ENCODE measurements around the gene RAI1.
"Not testable (repeated sequence)": the region's sequence is repeated elsewhere in the genome, so short reads cannot be mapped to it uniquely, and the experiment has no call there.

RAI1 gene

GRCh38 chr17:17663160-17664063, 17.8 kb upstream of the RAI1 start:
- DNase-seq = no peak

- DNase-seq = no peak
Observed at GRCh38 chr17:17664064-17664452, 17.2 kb upstream of the RAI1 start.

- no peak for DNase-seq
Observed at GRCh38 chr17:17665255-17665654, 16.0 kb upstream of the RAI1 start.

GRCh38 chr17:17666111-17666714, 15.0 kb upstream of the RAI1 start:
- DNase-seq = no peak

DNA sequence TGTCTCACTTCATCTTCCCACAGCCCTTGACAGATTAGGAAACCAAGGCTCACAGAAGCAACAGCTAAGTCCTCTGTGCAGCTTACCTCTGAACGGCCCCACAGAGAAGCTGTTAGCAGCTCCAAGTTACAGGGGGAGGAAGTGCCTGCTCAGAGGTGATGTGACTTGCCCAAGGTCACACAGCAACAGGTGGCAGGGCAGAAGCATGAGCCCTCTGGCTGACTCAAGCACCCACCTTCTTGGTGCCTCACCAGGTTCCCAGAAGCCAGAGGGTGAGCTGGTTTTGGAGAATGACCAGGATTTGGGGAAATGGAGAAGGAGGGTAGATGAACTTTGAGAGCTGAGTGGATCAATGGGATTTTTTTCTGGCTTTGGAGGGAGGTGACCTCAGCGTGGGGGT, 14.0 kb upstream of the RAI1 start:
- DNase-seq = no peak

DNA sequence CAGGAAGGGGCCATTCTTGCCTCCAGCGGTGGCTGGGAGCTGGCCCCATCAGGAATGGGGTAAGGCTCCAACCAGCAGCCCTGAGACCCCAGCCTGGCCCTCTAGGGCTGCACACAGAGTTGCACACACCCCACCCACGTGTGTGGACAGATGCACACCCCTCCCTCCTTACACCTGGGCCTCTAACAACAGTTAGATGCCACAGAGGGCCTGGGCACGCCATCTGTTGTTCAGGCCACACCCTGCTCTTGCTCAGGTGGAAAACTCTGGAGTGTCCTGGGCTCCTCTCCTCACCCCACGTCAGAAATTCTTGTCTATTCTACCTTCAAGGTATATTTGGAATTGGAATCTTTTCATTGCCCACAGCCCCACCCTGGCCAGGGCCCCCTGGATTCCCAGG, 13.3 kb upstream of the RAI1 start:
- DNase-seq = no peak

DNA sequence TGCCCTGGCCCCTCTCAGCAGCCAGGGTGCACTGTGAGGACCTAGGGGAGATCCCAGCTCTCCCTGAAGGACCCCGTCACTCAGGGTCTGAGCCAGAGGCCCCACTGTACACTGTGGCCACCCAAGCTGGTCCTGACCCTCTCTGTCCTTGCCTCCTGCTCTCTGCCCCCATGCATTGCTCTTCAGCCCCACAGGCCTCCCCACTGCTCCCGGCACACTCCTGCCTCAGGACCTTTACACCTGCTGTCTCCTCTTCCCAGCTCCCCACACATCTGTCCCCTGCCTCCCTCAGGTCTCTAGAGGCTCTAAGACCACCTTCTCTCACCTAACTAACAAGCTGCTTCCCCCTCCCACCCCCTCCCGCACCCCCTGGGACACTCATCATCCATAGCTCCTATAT, 12.9 kb upstream of the RAI1 start:
- DNase-seq = no peak

GRCh38 chr17:17668775-17669579, 12.3 kb upstream of the RAI1 start:
- no peak for DNase-seq

GRCh38 chr17:17669580-17670235, 11.6 kb upstream of the RAI1 start:
- no peak for DNase-seq

GRCh38 chr17:17670701-17671305, 10.5 kb upstream of the RAI1 start:
- DNase-seq = no peak

GRCh38 chr17:17671369-17672129, 9.7 kb upstream of the RAI1 start:
- DNase-seq = no peak

DNA sequence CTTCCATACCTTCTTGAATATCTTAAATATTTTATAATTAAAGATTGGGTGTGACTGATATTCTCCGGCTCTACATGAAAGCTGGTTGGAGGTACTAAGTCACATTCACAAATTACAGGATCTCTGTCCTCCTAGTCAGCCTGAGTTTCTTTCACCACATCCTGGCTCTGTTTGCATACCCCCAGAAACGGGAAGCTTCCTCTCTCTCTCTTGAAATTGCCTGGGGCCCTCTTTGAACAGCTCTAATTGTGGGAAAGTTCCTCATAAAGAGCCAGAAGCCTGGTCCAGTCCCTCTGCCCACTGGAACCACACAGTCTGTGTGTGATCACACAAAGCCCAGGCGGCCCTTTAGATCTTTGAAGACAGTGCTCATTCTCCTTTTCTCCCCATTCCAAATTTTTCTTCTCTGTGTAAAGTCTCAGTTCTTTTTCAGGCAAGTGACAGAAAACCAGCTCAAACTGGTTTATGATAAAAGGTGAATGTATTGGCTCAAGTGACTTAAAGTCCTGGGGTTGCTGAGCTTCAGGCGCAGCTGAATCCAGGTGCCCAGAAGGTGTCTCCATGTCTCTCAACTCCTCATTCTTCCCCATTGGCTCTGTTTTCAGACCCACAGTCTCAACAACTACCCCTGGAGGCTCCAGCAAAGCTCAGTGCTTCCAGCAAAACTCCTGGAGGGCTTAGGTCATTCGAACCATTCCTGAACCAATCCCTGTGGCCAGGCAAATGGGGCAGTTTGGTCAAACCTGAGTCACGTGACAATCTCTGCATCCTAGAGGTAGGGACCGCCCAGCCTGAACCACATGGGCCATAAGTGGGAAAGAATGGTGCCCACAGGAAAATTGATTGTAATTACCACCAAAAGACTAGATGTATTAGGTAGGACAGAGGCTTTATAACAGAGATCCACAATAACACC, 8.5 kb upstream of the RAI1 start:
- no peak for DNase-seq

DNA sequence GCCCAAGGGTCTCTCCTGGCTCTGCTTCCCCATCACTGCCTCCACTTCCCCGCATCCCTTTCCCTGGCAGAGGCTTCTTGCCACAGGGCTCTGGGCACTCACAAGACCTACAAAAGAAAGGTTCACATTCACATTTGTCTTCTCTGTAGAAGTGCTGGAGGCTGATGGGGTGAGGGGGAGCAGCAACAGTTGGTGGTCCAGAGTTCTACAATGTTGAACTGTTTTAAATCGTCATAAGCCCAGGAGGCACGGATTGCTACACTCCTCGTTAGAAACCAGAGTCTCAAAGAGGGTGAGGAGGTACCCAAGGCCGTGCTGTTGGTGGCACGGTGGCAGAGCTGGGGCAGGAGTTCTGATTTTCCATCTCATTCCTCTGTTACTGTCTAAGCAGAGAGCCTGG, 5.8 kb upstream of the RAI1 start:
- no peak for DNase-seq

GRCh38 chr17:17675925-17676534, 5.2 kb upstream of the RAI1 start:
- peak; percentile 65 for DNase-seq

- DNase-seq = no peak
Observed at GRCh38 chr17:17676752-17677151, 4.5 kb upstream of the RAI1 start.

- no peak for DNase-seq
Observed at GRCh38 chr17:17677299-17678040, 3.8 kb upstream of the RAI1 start.

GRCh38 chr17:17678063-17678699, 3.1 kb upstream of the RAI1 start:
- DNase-seq = not testable (repeated sequence)

- no peak for DNase-seq
Observed at GRCh38 chr17:17679243-17679642, 2.0 kb upstream of the RAI1 start.

GRCh38 chr17:17679748-17680147, 1.5 kb upstream of the RAI1 start:
- no peak for DNase-seq

Measured in NCI-H510A (cell line).